HUES64 (cell line): ENCODE results near the gene PRKCB.

Experiments used
- H3K27ac ChIP-seq: 2 replicates; pipeline ENCODE4 v1.7.0; 2013; ENCODE audit warnings: low read depth, low read length, inconsistent platforms
- H3K27me3 ChIP-seq: 2 replicates; pipeline ENCODE4 v1.6.1; 2013; ENCODE audit warnings: mild to moderate bottlenecking, low read length; ENCODE audit not compliant: insufficient read depth
- H3K36me3 ChIP-seq: 2 replicates; pipeline ENCODE4 v1.6.1; 2013; ENCODE audit warnings: mild to moderate bottlenecking, low read length; ENCODE audit not compliant: insufficient read depth
- H3K4me1 ChIP-seq: 2 replicates; pipeline ENCODE4 v1.6.1; 2013; ENCODE audit warnings: mild to moderate bottlenecking, low read length, moderate library complexity; ENCODE audit not compliant: insufficient read depth
- H3K4me3 ChIP-seq: 2 replicates; pipeline ENCODE4 v1.5.1; 2013; ENCODE audit warnings: mild to moderate bottlenecking, low read length, moderate library complexity
- H3K9ac ChIP-seq: 2 replicates; pipeline ENCODE4 v1.6.1; 2013; ENCODE audit warnings: mild to moderate bottlenecking, low read depth, low read length
- H3K9me3 ChIP-seq: 2 replicates; pipeline ENCODE4 v1.6.1; 2013; ENCODE audit warnings: low read depth, low read length; ENCODE audit not compliant: insufficient read depth
- WGBS: fragments of 150-250, 120-280 bp; methylation state at CpG from one replicate; pipeline ENCODE4 v1.1.7; 2013; ENCODE audit warnings: missing lambda C conversion rate; 5-methylcytosine and 5-hydroxymethylcytosine counted together

Gene PRKCB

GRCh38 chr16:23865853-23866252, 30.1 kb downstream of the PRKCB start:
- no peak overlapping the region for H3K27ac ChIP-seq
- no peaks in the 10 kb centered on the region for H3K36me3 ChIP-seq
- WGBS = 6% methylated on average over 2 of the region's 2 CpGs
- peaks cover 92% of the 10 kb centered on the region for H3K27me3 ChIP-seq
- H3K4me1 ChIP-seq = peaks cover 12% of the 10 kb centered on the region
- no peak overlapping the region for H3K9ac ChIP-seq
- no peaks in the 10 kb centered on the region for H3K9me3 ChIP-seq
- H3K4me3 ChIP-seq = no peak overlapping the region

GRCh38 chr16:23866621-23867020, 30.8 kb downstream of the PRKCB start:
- Histone ChIP-seq H3K4me1 (peaks cover 12% of the 10 kb centered on the region), H3K36me3 (no peaks in the 10 kb centered on the region), H3K27ac (no peak overlapping the region), H3K27me3 (peaks cover 89% of the 10 kb centered on the region), H3K9ac (no peak overlapping the region), H3K9me3 (no peaks in the 10 kb centered on the region), H3K4me3 (no peak overlapping the region)
- WGBS = 81% methylated on average over 4 of the region's 4 CpGs

GRCh38 chr16:23867566-23867965, 31.8 kb downstream of the PRKCB start:
- Histone ChIP-seq H3K36me3 (no peaks in the 10 kb centered on the region), H3K9me3 (no peaks in the 10 kb centered on the region), H3K27ac (no peak overlapping the region), H3K9ac (no peak overlapping the region), H3K4me1 (peaks cover 12% of the 10 kb centered on the region), H3K27me3 (peaks cover 80% of the 10 kb centered on the region), H3K4me3 (no peak overlapping the region)
- 89% methylated on average over 2 of the region's 2 CpGs for WGBS

- H3K27ac ChIP-seq = no peak overlapping the region
- H3K9ac ChIP-seq = no peak overlapping the region
- 82% methylated on average over 1 of the region's 1 CpG for WGBS
- H3K27me3 ChIP-seq = peaks cover 74% of the 10 kb centered on the region
- peaks cover 12% of the 10 kb centered on the region for H3K4me1 ChIP-seq
- no peaks in the 10 kb centered on the region for H3K9me3 ChIP-seq
- no peaks in the 10 kb centered on the region for H3K36me3 ChIP-seq
- H3K4me3 ChIP-seq = no peak overlapping the region
Measured at GRCh38 chr16:23868136-23868535, 32.4 kb downstream of the PRKCB start.

GRCh38 chr16:23869052-23869451, 33.3 kb downstream of the PRKCB start:
- Histone ChIP-seq H3K4me3 (no peak overlapping the region), H3K36me3 (no peaks in the 10 kb centered on the region), H3K4me1 (peaks cover 12% of the 10 kb centered on the region), H3K27ac (no peak overlapping the region), H3K9ac (no peak overlapping the region), H3K27me3 (peaks cover 65% of the 10 kb centered on the region), H3K9me3 (no peaks in the 10 kb centered on the region)
- 57% methylated on average over 4 of the region's 5 CpGs for WGBS

GRCh38 chr16:23871924-23872323, 36.1 kb downstream of the PRKCB start:
- 73% methylated on average over 3 of the region's 3 CpGs for WGBS
- no peak overlapping the region for H3K9ac ChIP-seq

GRCh38 chr16:23874613-23875294, 39.0 kb downstream of the PRKCB start:
- Histone ChIP-seq H3K27me3 (peaks cover 11% of the 10 kb centered on the region; the same call in 1 of the 2 replicates), H3K4me1 (no peaks in the 10 kb centered on the region), H3K9ac (no peak overlapping the region), H3K4me3 (no peak overlapping the region), H3K9me3 (no peaks in the 10 kb centered on the region), H3K36me3 (no peaks in the 10 kb centered on the region), H3K27ac (no peak overlapping the region)
- WGBS = 80% methylated on average over 5 of the region's 5 CpGs

More at GRCh38 chr16:23871924-23872323, 36.1 kb downstream of the PRKCB start:
- Histone ChIP-seq H3K4me3 (no peak overlapping the region), H3K9me3 (no peaks in the 10 kb centered on the region), H3K27me3 (peaks cover 38% of the 10 kb centered on the region), H3K36me3 (no peaks in the 10 kb centered on the region), H3K4me1 (no peaks in the 10 kb centered on the region), H3K27ac (no peak overlapping the region)

GRCh38 chr16:23876256-23876896, 40.6 kb downstream of the PRKCB start:
- no peak overlapping the region for H3K4me3 ChIP-seq
- 91% methylated on average over 6 of the region's 6 CpGs for WGBS
- no peaks in the 10 kb centered on the region for H3K4me1 ChIP-seq
- H3K27me3 ChIP-seq = no peaks in the 10 kb centered on the region; the same call in 1 of the 2 replicates
- no peak overlapping the region for H3K9ac ChIP-seq
- H3K27ac ChIP-seq = no peak overlapping the region
- no peaks in the 10 kb centered on the region for H3K36me3 ChIP-seq
- H3K9me3 ChIP-seq = no peaks in the 10 kb centered on the region

- Histone ChIP-seq H3K4me1 (no peaks in the 10 kb centered on the region), H3K9me3 (no peaks in the 10 kb centered on the region), H3K4me3 (no peak overlapping the region), H3K27me3 (no peaks in the 10 kb centered on the region), H3K27ac (no peak overlapping the region), H3K36me3 (no peaks in the 10 kb centered on the region), H3K9ac (no peak overlapping the region)
- 89% methylated on average over 9 of the region's 9 CpGs for WGBS
Measured at GRCh38 chr16:23877107-23878070, 41.6 kb downstream of the PRKCB start.

- no peak overlapping the region for H3K9ac ChIP-seq
Measured at GRCh38 chr16:23879735-23880373, 44.1 kb downstream of the PRKCB start.

More at GRCh38 chr16:23879735-23880373, 44.1 kb downstream of the PRKCB start:
- H3K9me3 ChIP-seq = no peaks in the 10 kb centered on the region
- no peaks in the 10 kb centered on the region for H3K4me1 ChIP-seq
- H3K27ac ChIP-seq = no peak overlapping the region
- H3K4me3 ChIP-seq = no peak overlapping the region
- H3K36me3 ChIP-seq = no peaks in the 10 kb centered on the region
- no peaks in the 10 kb centered on the region for H3K27me3 ChIP-seq
- 96% methylated on average over 9 of the region's 9 CpGs for WGBS
